Kidney (tissue), 14 donors: ENCODE results near the gene VWA8. TPM values are rescaled to one million over a fixed set of nuclear protein-coding genes. Genes with fewer than 3 reads are reported as not detected.

ENCODE experiments used
- DNase-seq, 5 donors: peaks; one replicate each; pipeline ENCODE4 v3.0.0-alpha.2; 2013 to 2020
- FAIRE-seq: peaks from 2 replicates; lab custom pipeline; 2012; peaks lifted over from hg19 to GRCh38; lab: Jason Lieb, UNC
- H3K27ac ChIP-seq, 2 donors: one replicate each; pipeline ENCODE4 v1.7.0; 2013; ENCODE audit warnings: low read depth in 2 of 2, low read length in 2 of 2, inconsistent platforms in 1 of 2
- H3K27me3 ChIP-seq: one replicate; pipeline ENCODE4 v1.7.1; 2013; ENCODE audit warnings: low read length, inconsistent platforms; ENCODE audit not compliant: control insufficient read depth, insufficient read depth
- H3K36me3 ChIP-seq, 3 donors: one replicate each; pipeline versions ENCODE4 v1.7.0 to v1.7.1; 2013; ENCODE audit warnings: low read length in 3 of 3, control low read depth in 1 of 3, inconsistent platforms in 1 of 3; ENCODE audit not compliant: insufficient read depth in 3 of 3, control insufficient read depth in 2 of 3
- H3K4me1 ChIP-seq, 3 donors: one replicate each; pipeline versions ENCODE4 v1.7.0 to v1.7.1; 2013; ENCODE audit warnings: low read length in 3 of 3, inconsistent platforms in 1 of 3, low read depth in 1 of 3; ENCODE audit not compliant: control insufficient read depth in 2 of 3, insufficient read depth in 2 of 3
- H3K4me3 ChIP-seq, 3 donors: one replicate each; pipeline versions ENCODE4 v1.7.0 to v1.8.1; 2013; ENCODE audit warnings: low read length in 3 of 3, control low read depth in 1 of 3, inconsistent platforms in 1 of 3
- H3K9ac ChIP-seq, 3 donors: one replicate each; pipeline versions ENCODE4 v1.7.0 to v1.7.1; 2013; ENCODE audit warnings: low read length in 3 of 3, control low read depth in 1 of 3, inconsistent platforms in 1 of 3
- H3K9me3 ChIP-seq, 3 donors: one replicate each; pipeline versions ENCODE4 v1.7.0 to v1.7.1; 2013; ENCODE audit warnings: low read length in 3 of 3, control low read depth in 1 of 3, inconsistent platforms in 1 of 3; ENCODE audit not compliant: control insufficient read depth in 2 of 3, insufficient read depth in 1 of 3
- intact Hi-C: fragments of 100-400 bp; cut with DNase I; formaldehyde crosslinking; loops from one replicate; pipeline ENCODE4 v1.11.1; 2022
- polyA plus RNA-seq: library from polyadenylated mRNA; stranded (reverse); fragments of 350-450 nt; fragmentation: Illumina TruSeq; extraction: RNeasy Lipid Tissue Mini Kit (QIAGEN cat#74804); gene quantifications from one replicate; pipeline ENCODE4 v1.2.3, GENCODE V29; 2014; ENCODE audit warnings: low read depth, low replicate concordance; ENCODE audit not compliant: insufficient read depth
- total RNA-seq: library from RNA; stranded (reverse); fragmentation: NEBNext Ultra II Directional; extraction: Animal tissue kit (Norgen Biotek cat#: 25700); gene quantifications from one replicate; pipeline ENCODE4 v1.2.1, GENCODE V29; 2021
- TF ChIP-seq, protein P1 (sequence below): IDR thresholded peaks from 3 replicates; pipeline ENCODE4 v1.5.1; 2012; ENCODE audit warnings: mild to moderate bottlenecking, moderate library complexity, borderline replicate concordance; ENCODE audit not compliant: insufficient read depth; ENCODE audit errors: extremely low read depth
- donor health status: control.
- donor health status: control.
- donor health status: control.
- donor health status: control.
- donor health status: control.
- donor health status: DM: yes; HTN: yes; CAD: no.
- donor health status: Normal renal cell carcinoma (clear cell type).

The VWA8 gene
- total and polyA plus RNA-seq, 2 donors from 2014 or later, result 6.4 to 21.3 TPM

DNA sequence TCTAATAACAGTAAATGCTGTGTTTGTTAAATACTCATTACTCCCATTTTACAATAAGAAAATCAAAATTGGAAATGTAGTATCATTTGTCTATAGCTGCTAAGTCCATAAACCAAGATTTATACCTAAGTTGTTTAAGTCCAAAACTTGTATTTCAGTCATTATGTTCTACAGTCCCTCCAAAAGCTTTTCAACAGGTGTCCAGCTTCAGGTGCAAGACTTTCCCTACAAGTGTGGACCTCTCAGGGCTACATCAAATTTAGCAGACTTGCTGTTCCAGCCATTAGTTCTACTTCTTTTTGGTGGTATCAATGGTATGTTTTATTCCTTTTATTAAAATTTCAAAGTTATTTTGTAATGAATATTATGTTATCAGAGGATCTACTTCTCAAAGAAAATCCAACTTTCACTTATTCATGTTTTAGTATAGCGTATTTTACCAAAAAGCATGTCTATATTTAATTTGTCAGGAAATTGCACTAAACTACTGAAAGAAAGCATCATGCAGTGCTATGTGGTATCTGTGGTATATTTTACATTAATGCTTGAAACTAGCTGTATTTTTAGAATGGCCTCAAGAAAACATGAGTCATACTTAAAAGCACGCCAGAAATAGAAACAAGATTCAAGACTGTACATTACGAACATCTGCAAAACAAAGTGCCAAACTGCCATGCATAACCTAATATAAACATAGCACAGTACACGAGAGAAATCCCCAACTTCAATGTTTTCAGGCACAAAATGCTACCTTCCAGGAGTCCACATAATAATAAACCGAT, 44.5 kb downstream of the VWA8 start:
- H3K4me3 ChIP-seq, result no peak overlapping the region
- TF ChIP-seq, protein P1, sequence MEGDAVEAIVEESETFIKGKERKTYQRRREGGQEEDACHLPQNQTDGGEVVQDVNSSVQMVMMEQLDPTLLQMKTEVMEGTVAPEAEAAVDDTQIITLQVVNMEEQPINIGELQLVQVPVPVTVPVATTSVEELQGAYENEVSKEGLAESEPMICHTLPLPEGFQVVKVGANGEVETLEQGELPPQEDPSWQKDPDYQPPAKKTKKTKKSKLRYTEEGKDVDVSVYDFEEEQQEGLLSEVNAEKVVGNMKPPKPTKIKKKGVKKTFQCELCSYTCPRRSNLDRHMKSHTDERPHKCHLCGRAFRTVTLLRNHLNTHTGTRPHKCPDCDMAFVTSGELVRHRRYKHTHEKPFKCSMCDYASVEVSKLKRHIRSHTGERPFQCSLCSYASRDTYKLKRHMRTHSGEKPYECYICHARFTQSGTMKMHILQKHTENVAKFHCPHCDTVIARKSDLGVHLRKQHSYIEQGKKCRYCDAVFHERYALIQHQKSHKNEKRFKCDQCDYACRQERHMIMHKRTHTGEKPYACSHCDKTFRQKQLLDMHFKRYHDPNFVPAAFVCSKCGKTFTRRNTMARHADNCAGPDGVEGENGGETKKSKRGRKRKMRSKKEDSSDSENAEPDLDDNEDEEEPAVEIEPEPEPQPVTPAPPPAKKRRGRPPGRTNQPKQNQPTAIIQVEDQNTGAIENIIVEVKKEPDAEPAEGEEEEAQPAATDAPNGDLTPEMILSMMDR, result no peak
- H3K27me3 ChIP-seq, result no peaks in the 10 kb centered on the region
- no peak overlapping the region for H3K27ac ChIP-seq
- no peaks in the 10 kb centered on the region for H3K36me3 ChIP-seq
- H3K9me3 ChIP-seq, result no peaks in the 10 kb centered on the region
- intact Hi-C loops, result no loop called here
- H3K9ac ChIP-seq, result no peak overlapping the region
- peak in 1 of 5 donors; percentile 14 for DNase-seq
- no peak for FAIRE-seq
- H3K4me1 ChIP-seq, result peaks cover 0 to 8% (median 6%) of the 10 kb centered on the region in 3 donors

- intact Hi-C loops, result no loop called here
- peaks cover 0 to 8% (median 6%) of the 10 kb centered on the region in 3 donors for H3K4me1 ChIP-seq
- no peak overlapping the region for H3K27ac ChIP-seq
- H3K36me3 ChIP-seq, result no peaks in the 10 kb centered on the region
- no peaks in the 10 kb centered on the region for H3K9me3 ChIP-seq
- no peak overlapping the region for H3K4me3 ChIP-seq
- FAIRE-seq (no peak), DNase-seq (no peak)
- TF ChIP-seq, protein P1, result no peak
- H3K9ac ChIP-seq, result no peak overlapping the region
- no peaks in the 10 kb centered on the region for H3K27me3 ChIP-seq
Observed at GRCh38 chr13:41915081-41915480, 45.8 kb downstream of the VWA8 start.

- DNase-seq (no peak), FAIRE-seq (no peak)
- peaks cover 0 to 2% (median 0%) of the 10 kb centered on the region in 3 donors for H3K36me3 ChIP-seq
- H3K4me1 ChIP-seq, result peaks cover 0 to 8% (median 3%) of the 10 kb centered on the region in 3 donors
- TF ChIP-seq, protein P1, result no peak
- no peak overlapping the region for H3K9ac ChIP-seq
- H3K27me3 ChIP-seq, result no peaks in the 10 kb centered on the region
- intact Hi-C loops, result no loop called here
- H3K9me3 ChIP-seq, result no peaks in the 10 kb centered on the region
- H3K4me3 ChIP-seq, result no peak overlapping the region
- no peak overlapping the region for H3K27ac ChIP-seq
Observed at GRCh38 chr13:41914552-41914951, 46.4 kb downstream of the VWA8 start.

- Histone ChIP-seq H3K4me3 (no peak overlapping the region), H3K4me1 (no peaks in the 10 kb centered on the region), H3K9me3 (no peaks in the 10 kb centered on the region), H3K9ac (no peak overlapping the region), H3K27ac (no peak overlapping the region), H3K27me3 (no peaks in the 10 kb centered on the region), H3K36me3 (peaks cover 2 to 6% (median 3%) of the 10 kb centered on the region in 3 donors)
- no peak for FAIRE-seq
- intact Hi-C loops, result no loop called here
- TF ChIP-seq, protein P1, result no peak
- DNase-seq, result no peak
Observed at GRCh38 chr13:41909506-41909905, 51.4 kb downstream of the VWA8 start.
